Upper lobe of right lung (tissue), 1 donor: ENCODE measurements around the gene SENP8. TPM values are rescaled to one million over a fixed set of nuclear protein-coding genes. Genes with fewer than 3 reads are reported as not detected.

Experiments
- ATAC-seq: fragments of 200-7000 bp; cut with Tn5 transposase; one replicate; pipeline ENCODE4 v1.9.1; 2020; ENCODE audit warnings: mild to moderate bottlenecking, moderate library complexity
- DNase-seq: peaks from one replicate; pipeline ENCODE4 v3.0.0-alpha.2; 2020
- H3K27ac ChIP-seq: fragments of 200-600 bp; one replicate; pipeline ENCODE4 v1.8.0; 2022
- H3K27me3 ChIP-seq: fragments of 200-600 bp; one replicate; pipeline ENCODE4 v1.8.0; 2022; ENCODE audit warnings: mild to moderate bottlenecking
- H3K36me3 ChIP-seq: fragments of 200-600 bp; one replicate; pipeline ENCODE4 v1.8.0; 2022
- H3K4me1 ChIP-seq: fragments of 200-600 bp; one replicate; pipeline ENCODE4 v1.8.0; 2022
- H3K4me3 ChIP-seq: fragments of 200-600 bp; one replicate; pipeline ENCODE4 v1.8.0; 2022; ENCODE audit warnings: mild to moderate bottlenecking
- H3K9me3 ChIP-seq: fragments of 200-600 bp; one replicate; pipeline ENCODE4 v1.8.0; 2022
- intact Hi-C: fragments of 100-400 bp; cut with DNase I; formaldehyde crosslinking; loops from one replicate; pipeline ENCODE4 v1.11.0; 2022
- total RNA-seq: library from RNA; stranded (reverse); fragmentation: NEBNext Ultra II Directional; extraction: Animal tissue kit (Norgen Biotek cat#: 25700); gene quantifications from one replicate; pipeline ENCODE4 v1.2.1, GENCODE V29; 2021
- TF ChIP-seq, protein P1 (sequence below): fragments of 200-600 bp; IDR thresholded peaks from one replicate; pipeline ENCODE4 v1.8.0; 2022; ENCODE audit warnings: antibody characterized with exemption
- donor health status: DM: no; HTN: yes; CAD: no; lungs with severe emphysema.

Gene SENP8
- total RNA-seq, 1 donor from 2014 or later: 3.3 TPM

GRCh38 chr15:72184165-72184811, 66.1 kb downstream of the SENP8 start:
- TF ChIP-seq, protein P1, sequence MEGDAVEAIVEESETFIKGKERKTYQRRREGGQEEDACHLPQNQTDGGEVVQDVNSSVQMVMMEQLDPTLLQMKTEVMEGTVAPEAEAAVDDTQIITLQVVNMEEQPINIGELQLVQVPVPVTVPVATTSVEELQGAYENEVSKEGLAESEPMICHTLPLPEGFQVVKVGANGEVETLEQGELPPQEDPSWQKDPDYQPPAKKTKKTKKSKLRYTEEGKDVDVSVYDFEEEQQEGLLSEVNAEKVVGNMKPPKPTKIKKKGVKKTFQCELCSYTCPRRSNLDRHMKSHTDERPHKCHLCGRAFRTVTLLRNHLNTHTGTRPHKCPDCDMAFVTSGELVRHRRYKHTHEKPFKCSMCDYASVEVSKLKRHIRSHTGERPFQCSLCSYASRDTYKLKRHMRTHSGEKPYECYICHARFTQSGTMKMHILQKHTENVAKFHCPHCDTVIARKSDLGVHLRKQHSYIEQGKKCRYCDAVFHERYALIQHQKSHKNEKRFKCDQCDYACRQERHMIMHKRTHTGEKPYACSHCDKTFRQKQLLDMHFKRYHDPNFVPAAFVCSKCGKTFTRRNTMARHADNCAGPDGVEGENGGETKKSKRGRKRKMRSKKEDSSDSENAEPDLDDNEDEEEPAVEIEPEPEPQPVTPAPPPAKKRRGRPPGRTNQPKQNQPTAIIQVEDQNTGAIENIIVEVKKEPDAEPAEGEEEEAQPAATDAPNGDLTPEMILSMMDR: no peak
- Histone ChIP-seq H3K27ac (peak overlapping the region; percentile 76), H3K4me1 (no peaks in the 10 kb centered on the region), H3K36me3 (no peaks in the 10 kb centered on the region), H3K4me3 (peak overlapping the region; percentile 19), H3K9me3 (no peaks in the 10 kb centered on the region), H3K27me3 (peaks cover 34% of the 10 kb centered on the region)
- DNase-seq (peak; percentile 92), ATAC-seq (peak; percentile 96)
- intact Hi-C loops: no loop called here

GRCh38 chr15:72189250-72189902, 71.2 kb downstream of the SENP8 start:
- Histone ChIP-seq H3K4me3 (no peak overlapping the region), H3K4me1 (no peaks in the 10 kb centered on the region), H3K27me3 (peaks cover 23% of the 10 kb centered on the region), H3K36me3 (no peaks in the 10 kb centered on the region), H3K9me3 (no peaks in the 10 kb centered on the region), H3K27ac (no peak overlapping the region)
- ATAC-seq (no peak), DNase-seq (no peak)
- TF ChIP-seq, protein P1: no peak
- intact Hi-C loops: no loop called here

- TF ChIP-seq, protein P1: no peak
- no peak for DNase-seq
These were observed 74.2 kb downstream of the SENP8 start for GRCh38 chr15:72192416-72192815.

More at GRCh38 chr15:72192416-72192815, 74.2 kb downstream of the SENP8 start:
- no peaks in the 10 kb centered on the region for H3K36me3 ChIP-seq
- H3K9me3 ChIP-seq: no peaks in the 10 kb centered on the region
- H3K27me3 ChIP-seq: no peaks in the 10 kb centered on the region
- H3K4me3 ChIP-seq: no peak overlapping the region
- intact Hi-C loops: no loop called here
- ATAC-seq: no peak
- H3K27ac ChIP-seq: no peak overlapping the region
- H3K4me1 ChIP-seq: peaks cover 5% of the 10 kb centered on the region

Other genes starting within 250 kb of the SENP8 start
- gene MYO9A, start 253 bp upstream of the SENP8 start, total RNA-seq: 82.5 TPM
- gene GRAMD2A, start 79.4 kb downstream of the SENP8 start, total RNA-seq: 27.4 TPM
- gene PKM, start 112.8 kb downstream of the SENP8 start, total RNA-seq: 426 TPM
- gene PARP6, start 154.2 kb downstream of the SENP8 start, total RNA-seq: 87.9 TPM
- 5.4 TPM for gene CELF6, start 201.8 kb downstream of the SENP8 start, total RNA-seq